Activated CD4-positive, alpha-beta T cell treated with anti-CD3 and anti-CD28 coated beads, Interleukin-2, Interleukin-6, amounts not matched to agents 100 ng/mL and 50 ng/mL, durations not matched to agents 16 hours and 8 hours (primary cell): ENCODE data around the gene SELENOV.
A peak's percentile ranks its signal among the peaks of the same experiment; 100 is the strongest.

Experiments
- DNase-seq: peaks from one replicate; pipeline ENCODE4 v3.0.0-alpha.2; 2020

SELENOV gene

GRCh38 chr19:39496063-39496462 lies 18.9 kb upstream of the SELENOV start:
- no peak for DNase-seq

- no peak for DNase-seq
These were observed 17.3 kb upstream of the SELENOV start for GRCh38 chr19:39497701-39497995.

GRCh38 chr19:39497996-39498797 lies 16.7 kb upstream of the SELENOV start:
- DNase-seq: peak; percentile 33

GRCh38 chr19:39498798-39499642 lies 15.9 kb upstream of the SELENOV start, which contains the start of gene DLL3:
Gene DLL3, plus strand, starts transcription at chr19:39498947. Its CDS starts 28 bp downstream, at chr19:39498975.
- no peak for DNase-seq

GRCh38 chr19:39499932-39500331 lies 15.0 kb upstream of the SELENOV start:
- no peak for DNase-seq

GRCh38 chr19:39500543-39500942 lies 14.4 kb upstream of the SELENOV start:
- DNase-seq: no peak

GRCh38 chr19:39501340-39501739 lies 13.6 kb upstream of the SELENOV start:
- no peak for DNase-seq

GRCh38 chr19:39502640-39503417 lies 12.1 kb upstream of the SELENOV start:
- peak; percentile 82 for DNase-seq

- DNase-seq: no peak
These were observed 8.4 kb upstream of the SELENOV start for GRCh38 chr19:39506598-39506943.

GRCh38 chr19:39506944-39507714 lies 7.8 kb upstream of the SELENOV start:
- peak; percentile 78 for DNase-seq

GRCh38 chr19:39507715-39508364 lies 7.1 kb upstream of the SELENOV start:
- DNase-seq: no peak

GRCh38 chr19:39508629-39509028 lies 6.3 kb upstream of the SELENOV start:
- no peak for DNase-seq

GRCh38 chr19:39509233-39509632 lies 5.7 kb upstream of the SELENOV start:
- no peak for DNase-seq

GRCh38 chr19:39512988-39513387 lies 2.0 kb upstream of the SELENOV start:
- no peak for DNase-seq

GRCh38 chr19:39515551-39516191 lies 732 bp downstream of the SELENOV start:
- DNase-seq: no peak

GRCh38 chr19:39516270-39516669 lies 1.3 kb downstream of the SELENOV start:
- DNase-seq: no peak

GRCh38 chr19:39517432-39517831 lies 2.5 kb downstream of the SELENOV start:
- DNase-seq: no peak

- no peak for DNase-seq
These were observed 3.5 kb downstream of the SELENOV start for GRCh38 chr19:39518458-39518857.

- no peak for DNase-seq
These were observed 4.0 kb downstream of the SELENOV start for GRCh38 chr19:39518975-39519374.

GRCh38 chr19:39520541-39521484 lies 5.9 kb downstream of the SELENOV start:
- no peak for DNase-seq
